Dendritic cell treated with granulocyte-macrophage colony-stimulating factor and Interleukin-4, amounts not matched to agents 40 ng/mL and 50 ng/mL, for 4 days (primary cell): ENCODE measurements around the gene SPRED3.
A peak's percentile ranks its signal among the peaks of the same experiment; 100 is the strongest.
"Not testable (repeated sequence)": the region's sequence is repeated elsewhere in the genome, so short reads cannot be mapped to it uniquely, and the experiment has no call there.

ENCODE experiments used
- H3K27ac Mint-ChIP-seq: one replicate; pipeline ENCODE4 v1.8.0; 2022; ENCODE audit warnings: mild to moderate bottlenecking, mixed read lengths
- H3K27me3 Mint-ChIP-seq: one replicate; pipeline ENCODE4 v1.8.0; 2022; ENCODE audit warnings: mild to moderate bottlenecking, mixed read lengths
- H3K36me3 Mint-ChIP-seq: one replicate; pipeline ENCODE4 v1.8.0; 2022; ENCODE audit warnings: low read depth, mixed read lengths
- H3K4me1 Mint-ChIP-seq: one replicate; pipeline ENCODE4 v1.8.0; 2022; ENCODE audit warnings: low read depth, mixed read lengths
- H3K4me3 Mint-ChIP-seq: one replicate; pipeline ENCODE4 v1.8.0; 2022; ENCODE audit warnings: mild to moderate bottlenecking, moderate library complexity, mixed read lengths
- H3K9me3 Mint-ChIP-seq: one replicate; pipeline ENCODE4 v1.8.0; 2022; ENCODE audit warnings: mixed read lengths
- intact Hi-C: fragments of 100-400 bp; cut with micrococcal nuclease; formaldehyde crosslinking; loops from one replicate; pipeline ENCODE4 v1.15.0; 2022

The SPRED3 gene

DNA sequence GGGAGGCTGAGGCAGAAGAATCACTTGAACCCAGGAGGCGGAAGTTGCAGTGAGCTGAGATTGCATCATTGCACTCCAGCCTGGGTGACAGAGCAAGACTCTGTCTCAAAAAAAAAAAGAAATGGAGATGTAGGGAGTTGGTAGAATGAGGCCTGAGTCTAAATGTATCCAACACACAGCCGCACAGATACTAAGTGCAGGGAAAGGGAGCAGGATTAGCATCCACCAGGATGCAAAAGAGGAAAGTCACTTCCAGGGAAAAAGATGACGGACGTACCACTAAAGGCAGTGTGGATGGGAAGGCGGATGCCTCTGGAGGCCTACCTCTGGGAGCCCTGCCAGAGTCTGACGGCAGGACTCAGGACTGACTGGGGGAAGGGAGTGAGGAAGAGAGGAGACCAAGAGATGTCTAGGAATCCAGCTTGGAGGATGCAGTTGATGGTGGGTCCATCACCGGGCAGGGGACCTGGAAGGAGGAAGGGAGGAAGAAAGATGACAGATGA, 21.2 kb downstream of the SPRED3 start:
- no peak overlapping the region for H3K4me3 Mint-ChIP-seq
- no peaks in the 10 kb centered on the region for H3K9me3 Mint-ChIP-seq
- peak overlapping the region; percentile 40 for H3K27ac Mint-ChIP-seq
- no peaks in the 10 kb centered on the region for H3K27me3 Mint-ChIP-seq
- peaks cover 95% of the 10 kb centered on the region for H3K36me3 Mint-ChIP-seq
- peaks cover 32% of the 10 kb centered on the region for H3K4me1 Mint-ChIP-seq
- intact Hi-C loops, result no loop called here

DNA sequence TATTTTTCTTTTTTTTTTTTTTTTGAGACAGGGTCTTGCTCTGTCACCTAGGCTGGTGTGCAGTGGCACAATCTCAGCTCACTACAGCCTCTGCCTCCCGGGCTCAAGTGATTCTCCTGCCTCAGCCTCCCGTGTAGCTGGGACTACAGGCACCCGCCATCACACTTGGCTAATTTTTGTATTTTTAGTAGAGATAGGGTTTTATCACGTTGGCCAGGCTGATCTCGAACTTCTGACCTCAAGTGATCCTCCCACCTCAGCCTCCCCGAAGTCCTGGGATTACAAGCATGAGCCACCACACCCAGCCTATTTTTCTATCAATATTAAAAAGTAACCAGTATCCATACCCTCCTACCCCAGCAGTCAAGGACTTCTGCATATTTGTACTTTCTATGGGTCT, 21.9 kb downstream of the SPRED3 start:
- Mint-ChIP-seq H3K27ac (peak overlapping the region; percentile 33), H3K36me3 (peaks cover 94% of the 10 kb centered on the region), H3K4me1 (peaks cover 25% of the 10 kb centered on the region)
- intact Hi-C loops, H3K9me3 Mint-ChIP-seq, H3K27me3 Mint-ChIP-seq, H3K4me3 Mint-ChIP-seq: not testable (repeated sequence)

DNA sequence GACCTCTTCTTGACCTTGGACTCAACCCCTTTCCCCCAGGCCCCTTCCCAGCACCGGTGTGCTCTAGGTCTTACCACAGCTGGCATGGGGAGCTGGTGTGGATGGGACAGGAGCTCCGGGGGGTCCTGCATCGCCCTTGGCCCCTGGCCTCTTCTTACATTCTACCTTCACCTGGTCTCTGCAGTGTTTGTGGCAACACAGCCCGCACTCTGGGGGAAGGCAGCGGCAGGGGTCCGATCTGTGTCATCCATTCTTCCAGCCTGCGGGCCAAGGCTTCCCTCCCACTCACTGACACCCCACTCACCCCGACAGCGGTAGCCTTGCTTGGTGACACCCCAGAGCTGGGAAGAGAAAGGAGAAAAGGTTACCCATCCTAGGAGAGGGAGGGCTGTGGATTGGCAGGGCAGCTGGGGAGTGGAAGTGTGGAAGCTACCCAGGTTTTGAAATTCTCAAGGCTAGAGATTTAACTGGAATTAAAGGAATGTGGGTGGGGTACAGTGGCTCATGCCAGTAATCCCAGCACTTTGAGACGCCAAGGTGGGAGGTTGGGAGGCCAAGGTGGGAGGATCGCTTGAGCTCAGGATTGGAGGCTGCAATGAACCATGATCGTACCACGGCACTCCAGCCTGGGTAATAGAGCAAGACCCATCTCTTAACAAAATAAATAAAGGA, 22.7 kb downstream of the SPRED3 start:
- peaks cover 24% of the 10 kb centered on the region for H3K4me1 Mint-ChIP-seq
- intact Hi-C loops, result no loop called here
- peaks cover 86% of the 10 kb centered on the region for H3K36me3 Mint-ChIP-seq
- H3K9me3 Mint-ChIP-seq, result no peaks in the 10 kb centered on the region
- no peaks in the 10 kb centered on the region for H3K27me3 Mint-ChIP-seq
- peak overlapping the region; percentile 33 for H3K27ac Mint-ChIP-seq
- H3K4me3 Mint-ChIP-seq, result no peak overlapping the region

DNA sequence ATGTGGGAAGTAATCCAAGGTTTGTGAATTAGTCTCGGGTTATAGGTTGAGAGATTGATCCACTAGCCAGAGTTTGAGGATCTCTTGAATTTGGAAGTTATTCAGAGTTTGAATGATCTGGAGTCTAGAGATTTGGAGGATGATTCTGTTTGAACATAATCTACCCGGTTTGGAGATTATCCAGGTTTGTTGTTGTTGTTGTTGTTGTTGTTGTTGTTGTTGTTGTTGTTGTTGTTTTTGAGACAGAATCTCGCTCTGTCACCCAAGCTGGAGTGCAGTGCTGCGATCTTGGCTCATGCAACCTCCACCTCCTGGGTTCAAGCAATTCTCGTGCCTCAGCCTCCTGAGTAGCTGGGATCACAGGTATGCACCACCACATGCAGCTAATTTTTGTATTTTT, 23.4 kb downstream of the SPRED3 start:
- Mint-ChIP-seq H3K27ac (peak overlapping the region; percentile 3), H3K36me3 (peaks cover 86% of the 10 kb centered on the region), H3K4me1 (peaks cover 29% of the 10 kb centered on the region)
- intact Hi-C loops, H3K9me3 Mint-ChIP-seq, H3K4me3 Mint-ChIP-seq, H3K27me3 Mint-ChIP-seq: not testable (repeated sequence)

DNA sequence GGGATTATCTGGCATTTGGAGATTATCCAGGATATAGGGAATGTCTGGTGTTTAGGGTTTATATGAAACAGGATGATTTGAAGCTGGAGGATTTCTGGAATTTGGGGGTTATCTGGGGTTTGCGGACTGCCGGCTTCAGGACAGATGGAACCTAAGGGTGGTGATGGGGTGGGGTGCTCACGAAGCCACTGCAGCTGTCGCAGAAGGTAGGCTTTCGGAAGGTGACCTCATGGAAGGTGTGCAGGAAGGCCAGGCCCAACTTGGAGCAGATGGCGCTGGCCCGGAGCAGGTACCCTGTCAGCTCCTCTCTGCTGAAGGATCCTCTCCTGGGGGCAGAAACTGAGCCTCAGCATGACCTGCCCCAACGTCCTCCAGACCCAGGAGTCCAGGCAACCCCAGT, 24.0 kb downstream of the SPRED3 start:
- peaks cover 86% of the 10 kb centered on the region for H3K36me3 Mint-ChIP-seq
- intact Hi-C loops, result no loop called here
- no peaks in the 10 kb centered on the region for H3K27me3 Mint-ChIP-seq
- no peaks in the 10 kb centered on the region for H3K9me3 Mint-ChIP-seq
- H3K4me1 Mint-ChIP-seq, result peaks cover 35% of the 10 kb centered on the region
- H3K27ac Mint-ChIP-seq, result peak overlapping the region; percentile 3
- H3K4me3 Mint-ChIP-seq, result no peak overlapping the region

DNA sequence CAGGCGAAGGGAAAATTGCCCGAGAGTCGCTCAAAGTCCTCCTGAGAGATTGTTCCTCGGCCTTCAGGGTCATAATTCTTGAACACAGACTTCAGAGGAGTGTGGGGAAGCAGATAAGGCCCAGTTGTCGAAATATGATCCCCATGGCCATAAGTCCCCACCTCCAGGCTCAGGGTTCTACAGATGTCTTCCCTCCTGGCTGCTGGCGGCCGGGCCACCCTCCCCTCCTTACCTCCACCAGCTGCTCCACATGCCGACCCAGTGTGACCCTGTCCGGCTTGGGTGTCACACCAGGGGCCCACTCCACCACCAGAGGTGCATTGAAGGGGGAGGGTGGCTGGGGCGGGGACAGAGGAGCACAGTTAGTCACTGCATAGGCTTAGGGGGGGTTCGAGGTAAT, 24.5 kb downstream of the SPRED3 start:
- intact Hi-C loops, result no loop called here
- H3K36me3 Mint-ChIP-seq, result peaks cover 86% of the 10 kb centered on the region
- H3K9me3 Mint-ChIP-seq, result no peaks in the 10 kb centered on the region
- H3K4me3 Mint-ChIP-seq, result no peak overlapping the region
- peaks cover 39% of the 10 kb centered on the region for H3K4me1 Mint-ChIP-seq
- no peak overlapping the region for H3K27ac Mint-ChIP-seq
- no peaks in the 10 kb centered on the region for H3K27me3 Mint-ChIP-seq

DNA sequence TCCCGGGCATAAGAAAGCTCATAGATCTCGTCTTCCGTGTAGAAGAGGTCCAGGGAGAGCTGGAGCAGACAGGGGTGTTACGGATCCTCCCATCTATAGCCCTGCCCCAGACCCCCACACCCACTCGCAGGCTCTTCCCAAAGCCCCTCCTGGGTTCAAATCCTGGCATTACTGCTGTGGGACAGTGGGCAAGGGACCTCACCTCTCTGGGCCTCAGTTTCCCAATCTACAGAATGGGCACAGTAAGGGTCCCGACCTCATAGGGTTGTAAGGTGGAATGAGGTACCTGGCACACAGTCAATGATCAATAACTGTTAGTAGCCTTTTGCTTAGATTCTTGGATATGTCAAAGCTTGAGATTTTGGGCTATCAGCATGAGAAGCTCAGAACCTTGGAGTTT, 24.9 kb downstream of the SPRED3 start:
- Mint-ChIP-seq H3K36me3 (peaks cover 86% of the 10 kb centered on the region), H3K9me3 (no peaks in the 10 kb centered on the region), H3K4me1 (peaks cover 43% of the 10 kb centered on the region), H3K27ac (no peak overlapping the region), H3K27me3 (no peaks in the 10 kb centered on the region), H3K4me3 (no peak overlapping the region)
- intact Hi-C loops, result no loop called here

DNA sequence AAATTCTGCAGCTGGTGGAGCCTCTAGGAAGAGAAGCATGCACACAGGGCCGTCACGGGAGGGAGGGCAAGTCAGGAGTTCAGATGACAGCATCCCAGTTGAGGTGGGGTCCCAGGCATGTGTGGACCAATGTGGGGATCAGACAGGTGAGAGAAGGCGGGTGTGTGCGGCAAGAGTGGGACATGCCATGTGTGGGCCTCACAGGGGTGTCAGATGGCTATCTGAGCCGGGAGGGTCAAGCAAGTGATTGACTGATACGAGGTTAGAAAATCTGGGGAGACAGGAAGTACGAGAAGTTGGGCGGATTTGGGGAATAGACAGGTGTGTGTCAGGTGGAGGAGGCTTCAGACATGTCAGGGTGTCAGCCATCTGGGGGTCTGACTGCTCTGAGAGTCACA, 28.6 kb downstream of the SPRED3 start:
- Mint-ChIP-seq H3K9me3 (no peaks in the 10 kb centered on the region), H3K4me3 (peak overlapping the region; percentile 80), H3K27me3 (no peaks in the 10 kb centered on the region), H3K36me3 (peaks cover 86% of the 10 kb centered on the region), H3K27ac (peak overlapping the region; percentile 93), H3K4me1 (peaks cover 43% of the 10 kb centered on the region)
- intact Hi-C loops, result no loop called here

DNA sequence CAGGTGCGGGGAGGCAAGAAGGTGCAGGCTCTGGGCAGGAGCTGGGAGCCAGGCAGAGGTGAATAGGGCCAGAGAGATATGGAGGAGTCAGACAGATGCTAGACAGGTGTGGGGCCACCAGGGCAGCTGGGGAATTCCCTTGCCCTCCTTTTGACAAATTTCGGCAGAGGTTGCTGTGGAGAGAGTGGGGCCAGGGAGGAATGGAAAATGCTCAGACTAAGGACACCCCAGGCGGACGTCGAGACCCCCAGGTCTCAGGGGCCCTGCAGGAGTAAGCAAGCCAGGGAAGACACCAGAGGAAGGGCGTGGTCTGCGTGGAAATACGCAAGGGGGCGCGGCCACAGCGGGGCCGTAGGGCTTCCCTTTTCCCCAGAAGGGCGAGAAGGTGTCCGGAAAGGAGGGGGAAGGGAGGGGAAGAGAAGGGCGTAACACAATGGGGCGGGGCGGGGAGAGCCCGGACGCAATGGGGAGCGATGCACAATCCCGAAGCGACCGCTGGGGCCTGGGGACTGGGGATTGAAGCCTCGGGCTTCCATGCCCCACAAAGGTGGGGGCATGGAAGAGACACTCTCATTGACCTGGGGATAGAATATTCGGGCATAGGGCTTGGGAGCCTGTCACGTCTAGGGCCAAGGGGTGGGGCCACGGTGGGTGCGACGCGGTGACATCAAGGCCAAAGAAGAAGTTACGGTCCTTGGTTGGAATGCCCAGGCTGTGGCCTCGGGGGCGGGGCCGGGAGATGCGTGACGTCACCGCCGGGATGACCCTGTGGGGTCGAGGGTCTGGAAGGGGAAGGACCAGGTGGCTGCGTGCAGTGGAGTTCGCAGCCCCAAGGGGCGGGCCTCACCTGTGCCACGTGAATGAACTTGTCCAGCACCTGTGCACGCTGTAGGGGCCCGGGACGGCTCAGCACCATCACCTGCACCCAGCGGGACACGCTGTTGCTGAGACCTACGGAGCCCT, 29.3 kb downstream of the SPRED3 start:
- Mint-ChIP-seq H3K27me3 (no peaks in the 10 kb centered on the region), H3K9me3 (no peaks in the 10 kb centered on the region), H3K4me3 (peak overlapping the region; percentile 80), H3K36me3 (peaks cover 83% of the 10 kb centered on the region), H3K4me1 (peaks cover 48% of the 10 kb centered on the region), H3K27ac (peak overlapping the region; percentile 93)
- intact Hi-C loops, result no loop called here

DNA sequence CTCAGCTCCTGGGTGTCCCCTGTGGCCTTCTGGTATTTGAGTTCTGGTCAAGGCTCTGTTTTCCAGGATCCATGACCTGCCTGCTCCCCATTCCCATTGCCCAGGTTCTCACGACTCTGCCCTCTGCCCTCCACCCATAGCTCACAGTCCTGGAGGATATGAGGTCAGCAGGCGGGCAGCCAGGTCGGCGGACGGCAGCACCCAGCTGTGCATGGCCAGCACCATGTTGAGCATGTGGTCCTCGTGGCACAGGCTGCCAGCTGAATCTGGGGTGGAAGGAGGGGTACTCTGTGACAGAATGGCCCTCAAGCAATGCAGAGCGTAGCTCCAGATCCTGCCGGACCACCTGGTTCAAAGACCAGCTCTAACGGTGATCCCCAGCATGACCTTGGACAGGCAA, 32.4 kb downstream of the SPRED3 start:
- no peaks in the 10 kb centered on the region for H3K9me3 Mint-ChIP-seq
- peaks cover 67% of the 10 kb centered on the region for H3K4me1 Mint-ChIP-seq
- no peaks in the 10 kb centered on the region for H3K27me3 Mint-ChIP-seq
- H3K36me3 Mint-ChIP-seq, result peaks cover 77% of the 10 kb centered on the region
- peak overlapping the region; percentile 58 for H3K27ac Mint-ChIP-seq
- no peak overlapping the region for H3K4me3 Mint-ChIP-seq
- intact Hi-C loops, result no loop called here

DNA sequence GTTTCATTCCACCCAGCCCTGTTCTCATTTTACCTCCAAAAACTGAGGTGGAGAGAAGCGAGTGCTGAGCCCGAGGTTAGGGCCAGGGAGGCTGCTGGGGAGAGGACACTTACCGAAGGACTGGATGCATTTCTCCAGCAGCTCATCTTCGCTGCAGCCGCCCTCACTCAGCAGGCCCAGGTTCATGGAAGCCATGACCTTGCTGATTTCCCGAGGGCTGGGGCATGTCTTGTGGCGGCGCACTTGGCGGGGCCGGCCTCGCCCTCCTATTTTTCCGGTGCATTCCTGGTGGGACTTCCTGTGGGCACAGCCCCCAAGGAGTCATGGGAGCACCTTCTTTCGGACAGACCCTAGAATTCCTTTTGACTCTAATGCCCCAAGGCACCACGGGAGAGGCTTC, 33.4 kb downstream of the SPRED3 start:
- H3K36me3 Mint-ChIP-seq, result peaks cover 74% of the 10 kb centered on the region
- H3K27ac Mint-ChIP-seq, result no peak overlapping the region
- H3K9me3 Mint-ChIP-seq, result no peaks in the 10 kb centered on the region
- H3K4me1 Mint-ChIP-seq, result peaks cover 72% of the 10 kb centered on the region
- no peaks in the 10 kb centered on the region for H3K27me3 Mint-ChIP-seq
- H3K4me3 Mint-ChIP-seq, result no peak overlapping the region
- intact Hi-C loops, result no loop called here

DNA sequence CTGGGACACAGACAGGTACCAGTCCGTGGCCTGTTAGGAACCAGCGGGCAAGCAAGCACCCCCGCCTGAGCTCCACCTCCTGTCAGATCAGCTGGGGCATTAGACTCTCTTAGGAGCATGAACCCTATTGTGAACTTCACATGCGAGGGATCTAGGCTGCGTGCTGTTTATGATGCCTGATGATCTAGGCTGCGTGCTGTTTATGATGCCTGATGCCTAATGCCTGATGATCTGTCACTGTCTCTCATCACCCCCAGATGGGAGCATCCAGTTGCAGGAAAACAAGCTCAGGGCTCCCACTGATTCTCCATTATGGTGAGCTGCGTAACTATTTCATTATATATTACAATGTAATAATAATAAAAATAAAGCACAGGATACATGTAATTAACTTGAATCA, 33.9 kb downstream of the SPRED3 start:
- Mint-ChIP-seq H3K27me3 (no peaks in the 10 kb centered on the region), H3K9me3 (no peaks in the 10 kb centered on the region), H3K4me1 (peaks cover 72% of the 10 kb centered on the region), H3K36me3 (peaks cover 69% of the 10 kb centered on the region), H3K4me3 (no peak overlapping the region), H3K27ac (no peak overlapping the region)
- intact Hi-C loops, result no loop called here

DNA sequence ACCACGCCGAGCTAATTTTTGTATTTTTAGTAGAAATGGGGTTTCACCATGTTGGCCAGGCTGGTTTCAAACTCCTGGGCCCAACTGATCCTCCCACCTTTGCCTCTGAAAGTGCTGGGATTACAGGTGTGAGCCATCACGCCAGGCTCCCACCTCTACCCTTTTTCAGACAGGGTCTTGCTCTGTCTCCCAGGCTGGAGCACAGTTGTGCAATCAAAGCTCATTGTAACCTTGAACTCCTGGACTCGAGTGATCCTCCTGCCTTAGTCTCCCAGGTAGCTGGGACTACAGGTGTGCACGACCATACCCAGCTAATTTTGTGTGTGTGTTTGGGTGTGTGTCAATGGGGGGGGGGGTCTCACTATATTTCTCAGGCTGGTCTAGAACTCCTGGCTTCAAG, 35.8 kb downstream of the SPRED3 start:
- Mint-ChIP-seq H3K36me3 (peaks cover 50% of the 10 kb centered on the region), H3K4me3 (no peak overlapping the region), H3K9me3 (no peaks in the 10 kb centered on the region), H3K27ac (no peak overlapping the region), H3K27me3 (no peaks in the 10 kb centered on the region), H3K4me1 (peaks cover 60% of the 10 kb centered on the region)
- intact Hi-C loops, result no loop called here

DNA sequence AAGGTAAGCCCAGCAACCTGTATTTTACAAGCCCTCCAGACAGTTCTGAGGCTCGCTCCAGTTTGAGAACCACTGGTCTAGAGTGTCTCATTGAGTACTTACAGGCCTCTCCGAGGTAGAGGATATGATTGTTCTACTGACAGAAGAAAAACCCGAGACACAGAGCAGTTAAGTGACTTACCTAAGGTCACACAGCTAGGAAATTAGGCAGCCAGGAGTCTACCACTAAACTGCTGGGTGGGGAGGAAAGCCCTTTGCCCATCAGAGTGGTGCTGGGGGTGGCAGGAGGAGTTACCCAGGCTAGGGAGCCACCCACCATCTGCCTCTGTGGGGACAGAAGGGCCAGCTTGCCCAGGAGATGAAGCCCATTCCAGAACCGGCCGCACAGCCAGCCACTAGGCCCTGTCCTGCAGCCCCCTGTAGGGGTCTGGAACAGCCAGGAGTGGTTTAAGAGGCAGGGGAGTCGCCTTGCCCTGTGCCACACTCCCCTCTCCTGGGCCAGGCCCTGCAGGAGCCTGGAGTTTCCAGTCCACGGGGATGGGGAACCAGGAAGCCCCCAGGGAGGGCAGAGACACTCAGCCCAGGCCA, 36.8 kb downstream of the SPRED3 start:
- H3K4me1 Mint-ChIP-seq, result peaks cover 52% of the 10 kb centered on the region
- no peaks in the 10 kb centered on the region for H3K9me3 Mint-ChIP-seq
- peaks cover 40% of the 10 kb centered on the region for H3K36me3 Mint-ChIP-seq
- peak overlapping the region; percentile 92 for H3K27ac Mint-ChIP-seq
- H3K27me3 Mint-ChIP-seq, result no peaks in the 10 kb centered on the region
- intact Hi-C loops, result no loop called here
- H3K4me3 Mint-ChIP-seq, result peak overlapping the region; percentile 91
